Measurements from ENCODE around the gene DHRS1.

The DHRS1 gene

GRCh38 chr14:24262821-24263733, 36.5 kb downstream of the DHRS1 start, which contains the start of gene TGM1:
TSS of gene TGM1 (minus strand) at chr14:24263177. CDS start at chr14:24262352, 825 bp downstream.
- DNase-seq (ENCODE audit: low read depth), result no peak

GRCh38 chr14:24261969-24262327, 37.6 kb downstream of the DHRS1 start:
- DNase-seq (ENCODE audit: low read depth), result no peak

- DNase-seq (ENCODE audit: low read depth), result no peak
Observed at GRCh38 chr14:24261256-24261968, 38.2 kb downstream of the DHRS1 start.

GRCh38 chr14:24260780-24261157, 38.8 kb downstream of the DHRS1 start:
- no peak for DNase-seq (ENCODE audit: low read depth)

- no peak for DNase-seq (ENCODE audit: low read depth)
Observed at GRCh38 chr14:24260026-24260779, 39.4 kb downstream of the DHRS1 start.

- DNase-seq (ENCODE audit: low read depth), result no peak
Observed at GRCh38 chr14:24259282-24260025, 40.1 kb downstream of the DHRS1 start.

- no peak for DNase-seq (ENCODE audit: low read depth)
Observed at GRCh38 chr14:24258548-24259265, 40.9 kb downstream of the DHRS1 start.

GRCh38 chr14:24258119-24258518, 41.5 kb downstream of the DHRS1 start:
- no peak for DNase-seq (ENCODE audit: low read depth)

GRCh38 chr14:24256960-24257359, 42.6 kb downstream of the DHRS1 start:
- no peak for DNase-seq (ENCODE audit: low read depth)

GRCh38 chr14:24255931-24256711, 43.5 kb downstream of the DHRS1 start:
- DNase-seq (ENCODE audit: low read depth), result no peak

- DNase-seq (ENCODE audit: low read depth), result no peak
Observed at GRCh38 chr14:24255438-24255837, 44.1 kb downstream of the DHRS1 start.

GRCh38 chr14:24254630-24255392, 44.8 kb downstream of the DHRS1 start:
- DNase-seq (ENCODE audit: low read depth), result no peak

- no peak for DNase-seq (ENCODE audit: low read depth)
Observed at GRCh38 chr14:24253936-24254335, 45.6 kb downstream of the DHRS1 start.

GRCh38 chr14:24252289-24253124, 47.1 kb downstream of the DHRS1 start:
- no peak for DNase-seq (ENCODE audit: low read depth)

- DNase-seq (ENCODE audit: low read depth), result no peak
Observed at GRCh38 chr14:24251880-24252288, 47.7 kb downstream of the DHRS1 start.

GRCh38 chr14:24250354-24250753, 49.2 kb downstream of the DHRS1 start:
- DNase-seq (ENCODE audit: low read depth), result no peak

GRCh38 chr14:24249230-24250021, 50.2 kb downstream of the DHRS1 start:
- DNase-seq (ENCODE audit: low read depth), result no peak

GRCh38 chr14:24247422-24247821, 52.2 kb downstream of the DHRS1 start:
- no peak for DNase-seq (ENCODE audit: low read depth)

All from fibroblast of gingiva (primary cell).